HCT116 (cell line): ENCODE data around the gene TBRG4. TPM values are rescaled to one million over a fixed set of nuclear protein-coding genes. Genes with fewer than 3 reads are reported as not detected.

Source experiments
- ATAC-seq: fragments of 200-7000 bp; cut with Tn5 transposase; 2 replicates; pipeline ENCODE4 v1.9.1; 2020; ENCODE audit warnings: mild to moderate bottlenecking, moderate library complexity
- BruUV-seq: library from RNA; stranded (reverse); fragments of 400-500 nt; replicated peaks from 2 replicates; lab custom pipeline; 2021; lab: Mats Ljungman, UMichigan
- CTCF ChIA-PET: fragments of 300-600 bp; sonication (Branson Sonifier 250); formaldehyde crosslinking; loops from one replicate; lab custom pipeline; 2021; ENCODE audit warnings: antibody characterized with exemption; lab: Charles Lee
- POLR2A ChIA-PET: fragments of 300-600, 350-600 bp; sonication (Branson Sonifier 250); formaldehyde crosslinking; loops from one replicate; lab custom pipeline; 2021; ENCODE audit warnings: antibody characterized with exemption; lab: Charles Lee
- RAD21 ChIA-PET, 2 experiments: fragments of 300-600 bp; sonication (Branson Sonifier 250); formaldehyde crosslinking; loops; one replicate each; lab custom pipeline; 2023; ENCODE audit warnings: low total read pairs in 2 of 2; ENCODE audit not compliant: uncharacterized antibody in 2 of 2, unreplicated experiment in 2 of 2, low non-redundant PET in 1 of 2; lab: Charles Lee
- DNase-seq: peaks from one replicate; pipeline ENCODE4 v3.0.0-alpha.2; 2010; ENCODE audit warnings: low read depth, low spot score
- H2AFZ ChIP-seq: fragments of 200-600 bp; shearing (Covaris generic), sonication (generic); 2 replicates; pipeline ENCODE4 v1.6.1; 2017; ENCODE audit warnings: low read depth, mixed run types, mixed read lengths, antibody characterized with exemption, low read length; ENCODE audit not compliant: poor library complexity, severe bottlenecking
- H3K27ac ChIP-seq: 2 replicates; pipeline ENCODE4 v1.5.1; 2012; ENCODE audit warnings: low read depth, low read length
- H3K27me3 ChIP-seq: fragments of 200-600 bp; sonication (generic); 2 replicates; pipeline ENCODE4 v1.6.1; 2016; ENCODE audit warnings: mixed run types, low read length, mixed read lengths; ENCODE audit not compliant: insufficient read depth
- H3K36me3 ChIP-seq, 2 experiments: fragments of 200-500 bp in 1 of 2; fragments of 200-600 bp in 1 of 2; sonication (Bioruptor generic) in 1 of 2; sonication (generic) in 1 of 2; 2 replicates each; pipeline versions ENCODE4 v1.5.1 to v1.6.1; 2014 to 2016; ENCODE audit warnings: low read length in 2 of 2, inconsistent platforms in 1 of 2, mixed read lengths in 1 of 2, mixed run types in 1 of 2; ENCODE audit not compliant: insufficient read depth in 2 of 2, control insufficient read depth in 1 of 2
- H3K4me1 ChIP-seq, 2 experiments: fragments of 200-600 bp in 1 of 2; sonication (generic) in 1 of 2; 2 replicates each; pipeline versions ENCODE4 v1.5.1 to v1.6.1; 2012 to 2017; ENCODE audit warnings: low read length in 2 of 2, inconsistent platforms in 1 of 2, mild to moderate bottlenecking in 1 of 2, mixed read lengths in 1 of 2, mixed run types in 1 of 2, moderate library complexity in 1 of 2; ENCODE audit not compliant: insufficient read depth in 2 of 2, control insufficient read depth in 1 of 2
- H3K4me2 ChIP-seq: fragments of 200-600 bp; sonication (generic); 2 replicates; pipeline ENCODE4 v1.6.1; 2017; ENCODE audit warnings: mixed run types, low read length, mixed read lengths
- H3K4me3 ChIP-seq, 2 experiments: fragments of 200-600 bp in 1 of 2; sonication (generic) in 1 of 2; replicated peaks in 1 of 2; 2 replicates each; pipeline ENCODE4 v1.5.1; 2011 to 2016; ENCODE audit warnings: low read length in 2 of 2, control low read depth in 1 of 2, low read depth in 1 of 2, mild to moderate bottlenecking in 1 of 2, mixed read lengths in 1 of 2, mixed run types in 1 of 2
- H3K79me2 ChIP-seq: fragments of 200-600 bp; sonication (generic); 2 replicates; pipeline ENCODE4 v1.6.1; 2017; ENCODE audit warnings: mild to moderate bottlenecking, mixed run types, low read length, moderate library complexity, mixed read lengths; ENCODE audit not compliant: insufficient read depth
- H3K9ac ChIP-seq: fragments of 200-600 bp; sonication (generic); 2 replicates; pipeline ENCODE4 v1.6.1; 2016; ENCODE audit warnings: low read length, mixed read lengths
- H3K9me2 ChIP-seq: fragments of 200-600 bp; sonication (generic), shearing (Covaris generic); 2 replicates; pipeline ENCODE4 v1.6.1; 2017; ENCODE audit warnings: mixed run types, mild to moderate bottlenecking, moderate library complexity; ENCODE audit not compliant: insufficient read depth
- H3K9me3 ChIP-seq, 2 experiments: fragments of 200-500 bp in 1 of 2; fragments of 200-600 bp in 1 of 2; sonication (Bioruptor generic) in 1 of 2; sonication (generic) in 1 of 2; 2 replicates each; pipeline ENCODE4 v1.6.1; 2014 to 2017; ENCODE audit warnings: low read length in 2 of 2, mixed read lengths in 2 of 2, inconsistent platforms in 1 of 2, low read depth in 1 of 2, mild to moderate bottlenecking in 1 of 2, mixed run types in 1 of 2, moderate library complexity in 1 of 2; ENCODE audit not compliant: control insufficient read depth in 1 of 2, insufficient read depth in 1 of 2
- H4K20me1 ChIP-seq: fragments of 200-600 bp; sonication (generic), shearing (Covaris generic); 2 replicates; pipeline ENCODE4 v1.6.1; 2017; ENCODE audit warnings: mixed run types, mild to moderate bottlenecking, moderate library complexity; ENCODE audit not compliant: insufficient read depth
- CBX3 ChIP-seq: IDR thresholded peaks from 2 replicates; pipeline ENCODE4 v1.6.1; 2012; ENCODE audit warnings: low read depth
- CEBPB ChIP-seq: IDR thresholded peaks from 2 replicates; pipeline ENCODE4 v1.6.1; 2012; ENCODE audit warnings: low read depth
- EGR1 ChIP-seq: IDR thresholded peaks from 2 replicates; pipeline ENCODE4 v1.6.1; 2012; ENCODE audit warnings: low read depth
- EZH2 ChIP-seq: fragments of 200-600 bp; sonication (generic); IDR thresholded peaks from 2 replicates; pipeline ENCODE4 v1.6.1; 2017; ENCODE audit warnings: antibody characterized with exemption, mixed run types
- EZH2phosphoT487 ChIP-seq: fragments of 200-600 bp; IDR thresholded peaks from 2 replicates; pipeline ENCODE4 v1.6.1; 2018; ENCODE audit warnings: antibody characterized with exemption, borderline replicate concordance
- FOSL1 ChIP-seq: IDR thresholded peaks from 2 replicates; pipeline ENCODE4 v1.6.1; 2012; ENCODE audit warnings: low read depth
- JUND ChIP-seq: IDR thresholded peaks from 2 replicates; pipeline ENCODE4 v1.6.1; 2012
- MAX ChIP-seq: IDR thresholded peaks from 2 replicates; pipeline ENCODE4 v1.6.1; 2012
- POLR2A ChIP-seq: IDR thresholded peaks from 2 replicates; pipeline ENCODE4 v1.7.0; 2011; ENCODE audit warnings: borderline replicate concordance; ENCODE audit not compliant: insufficient read depth, insufficient read length; ENCODE audit errors: extremely low read depth
- RAD21 ChIP-seq: IDR thresholded peaks from 2 replicates; pipeline ENCODE4 v1.6.1; 2012; ENCODE audit warnings: low read depth, mild to moderate bottlenecking
- REST ChIP-seq: IDR thresholded peaks from 2 replicates; pipeline ENCODE4 v1.6.1; 2012; ENCODE audit warnings: low read depth
- SIN3A ChIP-seq: IDR thresholded peaks from 2 replicates; pipeline ENCODE4 v1.6.1; 2012; ENCODE audit warnings: low read depth
- SP1 ChIP-seq: IDR thresholded peaks from 2 replicates; pipeline ENCODE4 v1.6.1; 2012; ENCODE audit warnings: low read depth
- TCF7L2 ChIP-seq: IDR thresholded peaks from 2 replicates; pipeline ENCODE4 v1.7.0; 2011; ENCODE audit warnings: borderline replicate concordance, inconsistent platforms; ENCODE audit not compliant: insufficient read depth, insufficient read length; ENCODE audit errors: extremely low read depth
- YY1 ChIP-seq: IDR thresholded peaks from 2 replicates; pipeline ENCODE4 v1.6.1; 2011; ENCODE audit warnings: low read length, low read depth, moderate library complexity, mild to moderate bottlenecking; ENCODE audit not compliant: insufficient replicate concordance; ENCODE audit errors: extremely low read depth
- ZFX ChIP-seq: fragments of 450-650 bp; IDR thresholded peaks from 2 replicates; pipeline ENCODE4 v1.6.1; 2017
- ZNF274 ChIP-seq: fragments of 200-500 bp; sonication (Bioruptor generic); IDR thresholded peaks from 2 replicates; pipeline ENCODE4 v1.6.1; 2014; ENCODE audit warnings: mild to moderate bottlenecking, low read depth, low read length, inconsistent platforms
- intact Hi-C: fragments of 100-400 bp; cut with micrococcal nuclease; formaldehyde crosslinking; loops from 2 replicates; pipeline ENCODE4 v1.10.0; 2022
- total RNA-seq: library from RNA; stranded (reverse); gene quantifications from one replicate; pipeline ENCODE4 v1.2.1, GENCODE V29; 2021; ENCODE audit not compliant: unreplicated experiment
- TF ChIP-seq, protein P1 (sequence below): IDR thresholded peaks from 2 replicates; pipeline ENCODE4 v1.6.1; 2012
- TF ChIP-seq, protein P2 (sequence below), 3 experiments: fragments of 200-600 bp in 1 of 3; sonication (generic) in 1 of 3; IDR thresholded peaks in 2 of 3; conservative IDR thresholded peaks in 1 of 3; 2 replicates each; pipeline ENCODE4 v1.5.1; 2012 to 2017; ENCODE audit warnings: low read depth in 2 of 3, low read length in 2 of 3, antibody characterized with exemption in 1 of 3, borderline replicate concordance in 1 of 3, control low read depth in 1 of 3, mild to moderate bottlenecking in 1 of 3, mixed read lengths in 1 of 3, mixed run types in 1 of 3, moderate library complexity in 1 of 3; ENCODE audit not compliant: insufficient read depth in 1 of 3

Gene TBRG4
- total RNA-seq, 1 experiment from 2014 or later: 136 TPM

- BruUV-seq: no TSS peak
- no peak for DNase-seq
- Histone ChIP-seq H3K9ac (no peak overlapping the region), H3K79me2 (no peaks in the 10 kb centered on the region), H3K4me3 (no peak overlapping the region), H3K9me3 (no peaks in the 10 kb centered on the region; a peak in 1 of 4 replicates), H3K27ac (no peak overlapping the region), H3K36me3 (no peaks in the 10 kb centered on the region), H3K27me3 (no peaks in the 10 kb centered on the region), H4K20me1 (no peaks in the 10 kb centered on the region), H2AFZ (no peak overlapping the region), H3K4me1 (no peaks in the 10 kb centered on the region)
- no peak for ATAC-seq
- CTCF ChIA-PET: no interaction called here
- RAD21 ChIA-PET: no interaction called here
- intact Hi-C loops: no loop called here
- no peak for TF ChIP-seq ZFX
- no peak for TF ChIP-seq TCF7L2
- no peak for TF ChIP-seq REST
- TF ChIP-seq, protein P1, sequence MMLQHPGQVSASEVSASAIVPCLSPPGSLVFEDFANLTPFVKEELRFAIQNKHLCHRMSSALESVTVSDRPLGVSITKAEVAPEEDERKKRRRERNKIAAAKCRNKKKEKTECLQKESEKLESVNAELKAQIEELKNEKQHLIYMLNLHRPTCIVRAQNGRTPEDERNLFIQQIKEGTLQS: no peak
- TF ChIP-seq MAX: no peak
- no peak for TF ChIP-seq EGR1
- no peak for TF ChIP-seq FOSL1
- no peak for TF ChIP-seq EZH2
- TF ChIP-seq YY1: no peak
- no peak for TF ChIP-seq ZNF274
- no peak for TF ChIP-seq JUND
- no peak for TF ChIP-seq CEBPB
- no peak for TF ChIP-seq SP1
- TF ChIP-seq RAD21: no peak
- TF ChIP-seq, protein P2, sequence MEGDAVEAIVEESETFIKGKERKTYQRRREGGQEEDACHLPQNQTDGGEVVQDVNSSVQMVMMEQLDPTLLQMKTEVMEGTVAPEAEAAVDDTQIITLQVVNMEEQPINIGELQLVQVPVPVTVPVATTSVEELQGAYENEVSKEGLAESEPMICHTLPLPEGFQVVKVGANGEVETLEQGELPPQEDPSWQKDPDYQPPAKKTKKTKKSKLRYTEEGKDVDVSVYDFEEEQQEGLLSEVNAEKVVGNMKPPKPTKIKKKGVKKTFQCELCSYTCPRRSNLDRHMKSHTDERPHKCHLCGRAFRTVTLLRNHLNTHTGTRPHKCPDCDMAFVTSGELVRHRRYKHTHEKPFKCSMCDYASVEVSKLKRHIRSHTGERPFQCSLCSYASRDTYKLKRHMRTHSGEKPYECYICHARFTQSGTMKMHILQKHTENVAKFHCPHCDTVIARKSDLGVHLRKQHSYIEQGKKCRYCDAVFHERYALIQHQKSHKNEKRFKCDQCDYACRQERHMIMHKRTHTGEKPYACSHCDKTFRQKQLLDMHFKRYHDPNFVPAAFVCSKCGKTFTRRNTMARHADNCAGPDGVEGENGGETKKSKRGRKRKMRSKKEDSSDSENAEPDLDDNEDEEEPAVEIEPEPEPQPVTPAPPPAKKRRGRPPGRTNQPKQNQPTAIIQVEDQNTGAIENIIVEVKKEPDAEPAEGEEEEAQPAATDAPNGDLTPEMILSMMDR (IDR thresholded peaks at IDR 0.05 in 2 of 3, conservative IDR thresholded peaks at IDR 0.05 in 1 of 3; ENCODE audit: borderline replicate concordance in 1 of 3, insufficient read depth in 1 of 3, low read depth in 2 of 3, low read length in 2 of 3): no peak
- TF ChIP-seq CBX3: no peak
- TF ChIP-seq EZH2phosphoT487: no peak
- TF ChIP-seq SIN3A: no peak
- TF ChIP-seq POLR2A: no peak
- TF ChIP-seq, all 23 proteins: peak for 0
- Histone ChIP-seq H3K4me2 (no peak overlapping the region), H3K9me2 (no peaks in the 10 kb centered on the region)
- POLR2A ChIA-PET: no interaction called here
Observed at GRCh38 chr7:45160417-45160881, 49.0 kb upstream of the TBRG4 start.
